Panc1 (cell line): ENCODE data around the gene WDR88. TPM values are rescaled to one million over a fixed set of nuclear protein-coding genes. Genes with fewer than 3 reads are reported as not detected.
A peak's percentile ranks its signal among the peaks of the same experiment; 100 is the strongest.

Experiments
- ATAC-seq: fragments of 200-7000 bp; cut with Tn5 transposase; 2 replicates; pipeline ENCODE4 v1.9.1; 2020; ENCODE audit warnings: mild to moderate bottlenecking, moderate library complexity
- Bru-seq: library from RNA; stranded (reverse); fragments of 400-500 nt; gene quantifications from one replicate; lab custom pipeline; 2021; lab: Mats Ljungman, UMichigan
- BruChase-seq, 2 experiments: library from RNA; stranded (reverse); fragments of 400-500 nt; gene quantifications; one replicate each; lab custom pipeline; 2021; lab: Mats Ljungman, UMichigan
- BruUV-seq: library from RNA; stranded (reverse); fragments of 400-500 nt; replicated peaks from 2 replicates; lab custom pipeline; 2021; lab: Mats Ljungman, UMichigan
- CTCF ChIA-PET: fragments of 300-600 bp; sonication (Branson Sonifier 250); formaldehyde crosslinking; loops from one replicate; lab custom pipeline; 2022; ENCODE audit warnings: antibody characterized with exemption; lab: Charles Lee
- POLR2A ChIA-PET: fragments of 300-600 bp; sonication (Branson Sonifier 250); formaldehyde crosslinking; loops from one replicate; lab custom pipeline; 2022; ENCODE audit warnings: antibody characterized with exemption; lab: Charles Lee
- DNase-seq: peaks from one replicate; pipeline ENCODE4 v3.0.0-alpha.2; 2010; ENCODE audit warnings: low read depth, low spot score
- H3K27ac ChIP-seq: 2 replicates; pipeline ENCODE4 v1.5.1; 2011; ENCODE audit warnings: mild to moderate bottlenecking, low read length, inconsistent platforms
- H3K27me3 ChIP-seq: fragments of 200-500 bp; sonication (Bioruptor generic); 2 replicates; pipeline ENCODE4 v1.6.0; 2014; ENCODE audit warnings: low read length, inconsistent platforms; ENCODE audit not compliant: control insufficient read depth, insufficient read depth
- H3K36me3 ChIP-seq: fragments of 200-500 bp; sonication (Bioruptor generic); 2 replicates; pipeline ENCODE4 v1.5.1; 2014; ENCODE audit warnings: inconsistent platforms, mild to moderate bottlenecking, low read length, moderate library complexity; ENCODE audit not compliant: control insufficient read depth, insufficient read depth
- H3K4me1 ChIP-seq: 2 replicates; pipeline ENCODE4 v1.5.1; 2011; ENCODE audit warnings: inconsistent platforms, mild to moderate bottlenecking, low read length, moderate library complexity; ENCODE audit not compliant: control insufficient read depth, insufficient read depth
- H3K4me3 ChIP-seq, 2 experiments: 2 replicates each; pipeline ENCODE4 v1.5.1; 2011 to 2012; ENCODE audit warnings: low read depth in 2 of 2, low read length in 2 of 2, mild to moderate bottlenecking in 2 of 2, inconsistent platforms in 1 of 2, moderate library complexity in 1 of 2
- H3K9me3 ChIP-seq: fragments of 200-500 bp; sonication (Bioruptor generic); 2 replicates; pipeline ENCODE4 v1.5.1; 2014; ENCODE audit warnings: low read depth, mild to moderate bottlenecking, inconsistent platforms, low read length, moderate library complexity; ENCODE audit not compliant: control insufficient read depth, insufficient read depth
- POLR2AphosphoS5 ChIP-seq: IDR thresholded peaks from 2 replicates; pipeline ENCODE4 v1.6.1; 2012; ENCODE audit warnings: mild to moderate bottlenecking, low read depth, low read length, moderate library complexity
- SIN3A ChIP-seq: IDR thresholded peaks from 2 replicates; pipeline ENCODE4 v1.6.1; 2012; ENCODE audit warnings: low read depth, mild to moderate bottlenecking, low read length, moderate library complexity, borderline replicate concordance; ENCODE audit not compliant: insufficient read depth
- TCF7L2 ChIP-seq: IDR thresholded peaks from 2 replicates; pipeline ENCODE4 v1.6.1; 2011; ENCODE audit warnings: mild to moderate bottlenecking, low read depth, low read length, inconsistent platforms
- in situ Hi-C: cut with HindIII; loops from 2 replicates; pipeline ENCODE4 v1.10.0; 2016; ENCODE audit warnings: low sequenced_read_pairs, low pct_unique_long_range_greater_than_20kb
- intact Hi-C: fragments of 100-400 bp; cut with micrococcal nuclease; formaldehyde crosslinking; loops from one replicate; pipeline ENCODE4 v1.10.0; 2022; ENCODE audit not compliant: unreplicated experiment
- long read RNA-seq: library from polyadenylated mRNA; unstranded; transcript quantifications from one replicate; pipeline ENCODE4 v2.0.0, GENCODE V29; 2021; ENCODE audit not compliant: unreplicated experiment
- polyA plus RNA-seq: library from polyadenylated mRNA; unstranded; fragments of >200 nt; gene quantifications from one replicate; pipeline ENCODE4 v1.2.1, GENCODE V29; 2012; ENCODE audit warnings: missing spikeins; ENCODE audit not compliant: insufficient read length
- total RNA-seq: library from RNA; stranded (reverse); gene quantifications from one replicate; pipeline ENCODE4 v1.2.1, GENCODE V29; 2021; ENCODE audit not compliant: unreplicated experiment
- TF ChIP-seq, protein P1 (sequence below): fragments of 450-650 bp; IDR thresholded peaks from 2 replicates; pipeline ENCODE4 v1.5.1; 2017; ENCODE audit warnings: mild to moderate bottlenecking
- TF ChIP-seq, protein P2 (sequence below), 2 experiments: IDR thresholded peaks; 2 replicates each; pipeline ENCODE4 v1.6.1; 2011 to 2012; ENCODE audit warnings: low read depth in 2 of 2, control low read depth in 1 of 2, low read length in 1 of 2, mild to moderate bottlenecking in 1 of 2, moderate library complexity in 1 of 2; ENCODE audit not compliant: insufficient read depth in 1 of 2

The WDR88 gene, protein sequence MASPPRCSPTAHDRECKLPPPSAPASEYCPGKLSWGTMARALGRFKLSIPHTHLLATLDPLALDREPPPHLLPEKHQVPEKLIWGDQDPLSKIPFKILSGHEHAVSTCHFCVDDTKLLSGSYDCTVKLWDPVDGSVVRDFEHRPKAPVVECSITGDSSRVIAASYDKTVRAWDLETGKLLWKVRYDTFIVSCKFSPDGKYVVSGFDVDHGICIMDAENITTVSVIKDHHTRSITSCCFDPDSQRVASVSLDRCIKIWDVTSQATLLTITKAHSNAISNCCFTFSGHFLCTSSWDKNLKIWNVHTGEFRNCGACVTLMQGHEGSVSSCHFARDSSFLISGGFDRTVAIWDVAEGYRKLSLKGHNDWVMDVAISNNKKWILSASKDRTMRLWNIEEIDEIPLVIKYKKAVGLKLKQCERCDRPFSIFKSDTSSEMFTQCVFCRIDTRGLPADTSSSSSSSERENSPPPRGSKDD
- total RNA-seq = 0.31 TPM
- 0.24 TPM for polyA plus RNA-seq
- Bru-seq, nascent RNA = percentile 28 among the genes with signal in this experiment
- percentile 26 among the genes with signal in this experiment for BruChase-seq, experiment 1, labeled RNA remaining after a 2-hour chase
- percentile 27 among the genes with signal in this experiment for BruChase-seq, experiment 2, labeled RNA remaining after a 6-hour chase
- long read RNA-seq, partial matches to known transcripts = 0 of 3 reads
- long read RNA-seq, other reads (novel, unspliced or antisense) = 3 of 3 reads

GRCh38 chr19:33132021-33132420 lies at the start of gene WDR88:
Gene WDR88, plus strand, starts transcription at chr19:33132114. Its CDS starts 56 bp downstream, at chr19:33132170.
- POLR2A ChIA-PET = interaction anchor here (0.6 kb wide), 2 partner anchors 32 to 128 kb away, joined by 4 to 7 read pairs; no protein-coding TSS in a partner anchor
- intact Hi-C loops (no loop called here), in situ Hi-C loops (no loop called here)
- Histone ChIP-seq H3K36me3 (peaks cover 2% of the 10 kb centered on the region; the same call in 1 of the 2 replicates), H3K4me3 (no peak within 1 kb of the TSS), H3K4me1 (peaks cover 9% of the 10 kb centered on the region), H3K9me3 (no peaks in the 10 kb centered on the region), H3K27me3 (no peaks in the 10 kb centered on the region), H3K27ac (no peak within 1 kb of the TSS)
- BruUV-seq = no TSS peak
- CTCF ChIA-PET = no interaction called here
- no peak for TF ChIP-seq SIN3A
- TF ChIP-seq, protein P1, sequence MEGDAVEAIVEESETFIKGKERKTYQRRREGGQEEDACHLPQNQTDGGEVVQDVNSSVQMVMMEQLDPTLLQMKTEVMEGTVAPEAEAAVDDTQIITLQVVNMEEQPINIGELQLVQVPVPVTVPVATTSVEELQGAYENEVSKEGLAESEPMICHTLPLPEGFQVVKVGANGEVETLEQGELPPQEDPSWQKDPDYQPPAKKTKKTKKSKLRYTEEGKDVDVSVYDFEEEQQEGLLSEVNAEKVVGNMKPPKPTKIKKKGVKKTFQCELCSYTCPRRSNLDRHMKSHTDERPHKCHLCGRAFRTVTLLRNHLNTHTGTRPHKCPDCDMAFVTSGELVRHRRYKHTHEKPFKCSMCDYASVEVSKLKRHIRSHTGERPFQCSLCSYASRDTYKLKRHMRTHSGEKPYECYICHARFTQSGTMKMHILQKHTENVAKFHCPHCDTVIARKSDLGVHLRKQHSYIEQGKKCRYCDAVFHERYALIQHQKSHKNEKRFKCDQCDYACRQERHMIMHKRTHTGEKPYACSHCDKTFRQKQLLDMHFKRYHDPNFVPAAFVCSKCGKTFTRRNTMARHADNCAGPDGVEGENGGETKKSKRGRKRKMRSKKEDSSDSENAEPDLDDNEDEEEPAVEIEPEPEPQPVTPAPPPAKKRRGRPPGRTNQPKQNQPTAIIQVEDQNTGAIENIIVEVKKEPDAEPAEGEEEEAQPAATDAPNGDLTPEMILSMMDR = no peak
- TF ChIP-seq, protein P2, sequence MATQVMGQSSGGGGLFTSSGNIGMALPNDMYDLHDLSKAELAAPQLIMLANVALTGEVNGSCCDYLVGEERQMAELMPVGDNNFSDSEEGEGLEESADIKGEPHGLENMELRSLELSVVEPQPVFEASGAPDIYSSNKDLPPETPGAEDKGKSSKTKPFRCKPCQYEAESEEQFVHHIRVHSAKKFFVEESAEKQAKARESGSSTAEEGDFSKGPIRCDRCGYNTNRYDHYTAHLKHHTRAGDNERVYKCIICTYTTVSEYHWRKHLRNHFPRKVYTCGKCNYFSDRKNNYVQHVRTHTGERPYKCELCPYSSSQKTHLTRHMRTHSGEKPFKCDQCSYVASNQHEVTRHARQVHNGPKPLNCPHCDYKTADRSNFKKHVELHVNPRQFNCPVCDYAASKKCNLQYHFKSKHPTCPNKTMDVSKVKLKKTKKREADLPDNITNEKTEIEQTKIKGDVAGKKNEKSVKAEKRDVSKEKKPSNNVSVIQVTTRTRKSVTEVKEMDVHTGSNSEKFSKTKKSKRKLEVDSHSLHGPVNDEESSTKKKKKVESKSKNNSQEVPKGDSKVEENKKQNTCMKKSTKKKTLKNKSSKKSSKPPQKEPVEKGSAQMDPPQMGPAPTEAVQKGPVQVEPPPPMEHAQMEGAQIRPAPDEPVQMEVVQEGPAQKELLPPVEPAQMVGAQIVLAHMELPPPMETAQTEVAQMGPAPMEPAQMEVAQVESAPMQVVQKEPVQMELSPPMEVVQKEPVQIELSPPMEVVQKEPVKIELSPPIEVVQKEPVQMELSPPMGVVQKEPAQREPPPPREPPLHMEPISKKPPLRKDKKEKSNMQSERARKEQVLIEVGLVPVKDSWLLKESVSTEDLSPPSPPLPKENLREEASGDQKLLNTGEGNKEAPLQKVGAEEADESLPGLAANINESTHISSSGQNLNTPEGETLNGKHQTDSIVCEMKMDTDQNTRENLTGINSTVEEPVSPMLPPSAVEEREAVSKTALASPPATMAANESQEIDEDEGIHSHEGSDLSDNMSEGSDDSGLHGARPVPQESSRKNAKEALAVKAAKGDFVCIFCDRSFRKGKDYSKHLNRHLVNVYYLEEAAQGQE (IDR thresholded peaks at IDR 0.05; ENCODE audit: insufficient read depth in 1 of 2, low read depth in 2 of 2, low read length in 1 of 2) = no peak
- TF ChIP-seq POLR2AphosphoS5 = no peak
- no peak for TF ChIP-seq TCF7L2
- DNase-seq (no peak), ATAC-seq (no peak; the same call in 1 of the 2 replicates)

- no TSS peak for BruUV-seq
These were observed 46.3 kb upstream of the WDR88 start for GRCh38 chr19:33085570-33086128.

More at GRCh38 chr19:33085570-33086128, 46.3 kb upstream of the WDR88 start:
- in situ Hi-C loops (no loop called here), intact Hi-C loops (no loop called here)
- no peaks in the 10 kb centered on the region for H3K9me3 ChIP-seq
- peak overlapping the region; percentile 48; the same call in 1 of the 2 replicates for H3K27ac ChIP-seq
- H3K36me3 ChIP-seq = peaks cover 6% of the 10 kb centered on the region
- no peak for DNase-seq
- H3K4me1 ChIP-seq = peaks cover 14% of the 10 kb centered on the region
- ATAC-seq = no peak
- no peak overlapping the region for H3K4me3 ChIP-seq
- TF ChIP-seq, protein P1 = no peak
- TF ChIP-seq TCF7L2 (no peak), SIN3A (no peak), POLR2AphosphoS5 (no peak)
- TF ChIP-seq, protein P2 (IDR thresholded peaks at IDR 0.05; ENCODE audit: insufficient read depth in 1 of 2, low read depth in 2 of 2, low read length in 1 of 2) = no peak
- POLR2A ChIA-PET = no interaction called here
- H3K27me3 ChIP-seq = no peaks in the 10 kb centered on the region
- CTCF ChIA-PET = no interaction called here
